ENCODE measurements around the gene FKBP1A.
"Not testable (repeated sequence)": the region's sequence is repeated elsewhere in the genome, so short reads cannot be mapped to it uniquely, and the experiment has no call there.

The FKBP1A gene

GRCh38 chr20:1353956-1354355 lies 38.9 kb downstream of the FKBP1A start:
- TF ChIP-seq CTCF (conservative IDR thresholded peaks at IDR 0.05; ENCODE audit: low read depth) = no peak
- no peak overlapping the region for H3K27ac ChIP-seq
- CTCF ChIA-PET = interaction anchor here (1.0 kb wide), 1 partner anchor 150 kb away, joined by 3 read pairs; no protein-coding TSS in a partner anchor
- POLR2A ChIA-PET (ENCODE audit: low non-redundant PET) = no interaction called here
- no peak for DNase-seq (ENCODE audit: low spot score)

- ChIA-PET CTCF (no interaction called here), POLR2A (ENCODE audit: low non-redundant PET) (no interaction called here)
- DNase-seq (ENCODE audit: low spot score) = no peak
- no peak overlapping the region for H3K27ac ChIP-seq
- no peak for TF ChIP-seq CTCF (conservative IDR thresholded peaks at IDR 0.05; ENCODE audit: low read depth)
These were observed 46.4 kb downstream of the FKBP1A start for GRCh38 chr20:1346315-1346969.

GRCh38 chr20:1345756-1346093 lies 47.1 kb downstream of the FKBP1A start:
- DNase-seq (ENCODE audit: low spot score) = no peak
- no peak overlapping the region for H3K27ac ChIP-seq
- TF ChIP-seq CTCF (conservative IDR thresholded peaks at IDR 0.05; ENCODE audit: low read depth) = no peak
- ChIA-PET CTCF (no interaction called here), POLR2A (ENCODE audit: low non-redundant PET) (no interaction called here)

- no peak for DNase-seq (ENCODE audit: low spot score)
- no peak overlapping the region for H3K27ac ChIP-seq
- TF ChIP-seq CTCF (conservative IDR thresholded peaks at IDR 0.05; ENCODE audit: low read depth) = no peak
- POLR2A ChIA-PET (ENCODE audit: low non-redundant PET) = no interaction called here
- CTCF ChIA-PET = interaction anchor here (0.7 kb wide), 1 partner anchor 647 kb away, joined by 4 read pairs; no protein-coding TSS in a partner anchor
These were observed 47.7 kb downstream of the FKBP1A start for GRCh38 chr20:1345030-1345755.

GRCh38 chr20:1343446-1344124 lies 49.3 kb downstream of the FKBP1A start:
- DNase-seq (ENCODE audit: low spot score); H3K27ac ChIP-seq; POLR2A ChIA-PET (ENCODE audit: low non-redundant PET): not testable (repeated sequence)
- CTCF ChIA-PET = interaction anchor here (0.7 kb wide), 1 partner anchor 44 kb away, joined by 3 read pairs; no protein-coding TSS in a partner anchor

GRCh38 chr20:1341561-1342265 lies 51.1 kb downstream of the FKBP1A start:
- TF ChIP-seq CTCF (conservative IDR thresholded peaks at IDR 0.05; ENCODE audit: low read depth) = no peak
- no peak overlapping the region for H3K27ac ChIP-seq
- CTCF ChIA-PET = no interaction called here
- POLR2A ChIA-PET (ENCODE audit: low non-redundant PET) = no interaction called here
- DNase-seq (ENCODE audit: low spot score) = no peak
